ENCODE results near the gene GUCA1C.

DNA sequence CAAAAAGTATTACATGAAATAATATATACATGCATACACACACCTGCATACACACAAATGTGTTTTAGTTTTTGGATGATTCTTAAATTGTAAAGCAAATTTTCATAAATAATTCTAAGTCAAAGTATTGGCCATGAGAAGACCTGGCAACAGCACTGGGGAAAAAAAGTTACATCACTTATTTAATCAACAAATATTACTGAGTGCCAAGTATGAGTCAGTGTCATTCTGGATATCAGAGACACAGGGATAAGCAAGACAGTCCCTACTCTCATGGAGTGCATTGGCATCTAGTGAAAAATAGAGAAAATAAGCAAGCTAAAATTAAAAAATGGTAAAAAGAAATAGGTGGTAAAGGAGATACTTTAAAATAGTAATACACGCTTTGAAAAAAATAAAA lies 29.4 kb upstream of the GUCA1C start:
- TF ChIP-seq E2F5 (CRISPR knock-in tag; IDR thresholded peaks at IDR 0.05) (no peak), CTCF (IDR thresholded peaks at IDR 0.05) (no peak), SP1 (CRISPR knock-in tag; conservative IDR thresholded peaks at IDR 0.05) (no peak), OVOL2 (CRISPR knock-in tag; IDR thresholded peaks at IDR 0.05; ENCODE audit: borderline replicate concordance) (no peak), TCF7 (CRISPR knock-in tag; IDR thresholded peaks at IDR 0.05; ENCODE audit: low read depth) (no peak), JUN (CRISPR knock-in tag; IDR thresholded peaks at IDR 0.05) (no peak), FOXK1 (CRISPR knock-in tag; IDR thresholded peaks at IDR 0.05) (no peak), ELF4 (CRISPR knock-in tag; IDR thresholded peaks at IDR 0.05; ENCODE audit: low read depth) (no peak)
- TF ChIP-seq, protein P1, sequence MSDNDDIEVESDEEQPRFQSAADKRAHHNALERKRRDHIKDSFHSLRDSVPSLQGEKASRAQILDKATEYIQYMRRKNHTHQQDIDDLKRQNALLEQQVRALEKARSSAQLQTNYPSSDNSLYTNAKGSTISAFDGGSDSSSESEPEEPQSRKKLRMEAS (CRISPR knock-in tag; IDR thresholded peaks at IDR 0.05): no peak

Measured in WTC11 (cell line).